ENCODE measurements around the gene CFTR. TPM values are rescaled to one million over a fixed set of nuclear protein-coding genes. Genes with fewer than 3 reads are reported as not detected.

The CFTR gene
- total and polyA plus RNA-seq, 9 of the 15 experiments (the other 6 are each of a cell fraction or from before 2014, with no cell fraction given) = 0.20 TPM; not detected in 8

- no peak for TF ChIP-seq CHD7 (IDR thresholded peaks at IDR 0.05; ENCODE audit: low read depth, low read length)
- no peak for TF ChIP-seq MTA3 (IDR thresholded peaks at IDR 0.05; ENCODE audit: borderline replicate concordance)
- TF ChIP-seq TEAD4 (IDR thresholded peaks at IDR 0.05; ENCODE audit: low read length) = no peak
- no peak for TF ChIP-seq TEAD4 (CRISPR knock-in tag; IDR thresholded peaks at IDR 0.05; ENCODE audit: borderline replicate concordance)
- TF ChIP-seq ZNF79 (CRISPR knock-in tag; IDR thresholded peaks at IDR 0.05; ENCODE audit: low read depth) = no peak
- TF ChIP-seq PHB2 (IDR thresholded peaks at IDR 0.05; ENCODE audit: low read depth) = no peak
- TF ChIP-seq RNF2 (IDR thresholded peaks at IDR 0.05) = no peak
- TF ChIP-seq SMARCC2 (IDR thresholded peaks at IDR 0.05; ENCODE audit: low read depth) = no peak
Observed at GRCh38 chr7:117565226-117565625, 85.4 kb downstream of the CFTR start (continued).
